Stomach smooth muscle (tissue), 2 donors: ENCODE data around the gene MFAP2.

Experiments used
- H3K27ac ChIP-seq: one replicate; pipeline ENCODE4 v1.7.0; 2013; ENCODE audit warnings: mild to moderate bottlenecking, low read length, inconsistent platforms
- H3K27me3 ChIP-seq, 2 donors: one replicate each; pipeline ENCODE4 v1.7.0; 2013; ENCODE audit warnings: low read length in 2 of 2; ENCODE audit not compliant: insufficient read depth in 2 of 2, control insufficient read depth in 1 of 2
- H3K36me3 ChIP-seq, 2 donors: one replicate each; pipeline ENCODE4 v1.7.0; 2013; ENCODE audit warnings: low read length in 2 of 2; ENCODE audit not compliant: control insufficient read depth in 2 of 2, insufficient read depth in 2 of 2
- H3K4me1 ChIP-seq: one replicate; pipeline ENCODE4 v1.7.0; 2013; ENCODE audit warnings: low read length; ENCODE audit not compliant: control insufficient read depth, insufficient read depth
- H3K4me3 ChIP-seq, 2 donors: one replicate each; pipeline ENCODE4 v1.7.0; 2013; ENCODE audit warnings: low read length in 2 of 2
- H3K9ac ChIP-seq, 2 donors: one replicate each; pipeline ENCODE4 v1.7.0; 2013; ENCODE audit warnings: low read length in 2 of 2, mild to moderate bottlenecking in 1 of 2
- H3K9me3 ChIP-seq, 2 donors: one replicate each; pipeline ENCODE4 v1.7.0; 2013; ENCODE audit warnings: low read length in 2 of 2; ENCODE audit not compliant: control insufficient read depth in 2 of 2
- donor health status: healthy.
- donor health status: Pancreatic carcinoma.

Gene MFAP2

GRCh38 chr1:16979475-16980327, 719 bp downstream of the MFAP2 start:
- no peaks in the 10 kb centered on the region for H3K36me3 ChIP-seq
- H3K27ac ChIP-seq: peak overlapping the region; percentile 18
- H3K4me3 ChIP-seq: peak overlapping the region; percentile 4 to 61
- H3K27me3 ChIP-seq: peaks cover 11 to 18% of the 10 kb centered on the region in 2 donors
- H3K9me3 ChIP-seq: no peaks in the 10 kb centered on the region
- no peak overlapping the region for H3K9ac ChIP-seq
- peaks cover 11% of the 10 kb centered on the region for H3K4me1 ChIP-seq

DNA sequence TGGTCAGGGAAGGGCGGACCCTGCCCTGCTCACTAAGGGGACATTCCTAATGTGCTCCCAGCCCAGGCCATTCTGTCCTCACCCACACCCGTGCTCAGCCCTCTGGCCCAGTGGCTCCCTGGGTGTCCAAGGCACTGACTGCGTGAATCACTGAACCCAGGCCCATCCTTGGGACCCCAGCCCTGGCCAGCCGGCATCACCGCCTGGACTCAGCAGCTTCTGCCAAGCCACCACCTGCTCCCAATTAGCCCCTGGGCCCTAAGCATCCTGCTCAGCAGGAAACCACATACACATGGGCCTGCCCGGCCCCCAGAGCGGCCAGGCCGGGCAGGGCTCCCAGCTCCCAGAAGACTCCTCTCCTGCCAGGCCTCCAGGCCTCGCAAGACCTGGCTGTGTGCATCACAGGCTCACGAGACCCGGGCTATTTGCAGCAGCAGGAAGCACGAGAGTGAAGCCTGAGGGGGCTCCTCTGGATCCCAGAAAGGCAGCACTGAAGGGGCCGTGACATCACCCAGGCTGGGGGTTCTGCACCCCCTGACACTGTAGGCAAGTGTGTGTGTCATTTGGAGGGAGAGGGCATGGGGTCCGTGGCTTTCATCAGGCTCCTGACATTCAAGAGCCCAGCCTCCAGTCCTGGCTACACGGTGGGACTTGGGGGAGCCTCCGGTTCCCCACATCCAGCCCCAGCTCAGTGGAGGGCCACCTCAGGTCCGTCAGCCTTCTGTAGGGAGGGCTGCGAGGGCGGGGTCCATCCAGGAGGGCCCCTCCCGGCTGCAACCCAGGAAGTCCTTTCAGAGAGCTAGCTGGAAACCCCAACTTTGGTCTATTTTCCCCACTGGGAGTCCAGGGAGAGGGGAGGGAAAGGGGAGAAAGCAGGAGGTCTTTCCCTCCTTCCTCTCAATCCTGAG, 1.6 kb downstream of the MFAP2 start:
- H3K4me1 ChIP-seq: peaks cover 11% of the 10 kb centered on the region
- H3K27ac ChIP-seq: peak overlapping the region; percentile 18
- peaks cover 11 to 18% of the 10 kb centered on the region in 2 donors for H3K27me3 ChIP-seq
- no peaks in the 10 kb centered on the region for H3K36me3 ChIP-seq
- H3K9me3 ChIP-seq: no peaks in the 10 kb centered on the region
- no peak overlapping the region for H3K9ac ChIP-seq
- H3K4me3 ChIP-seq: peak overlapping the region; percentile 4 to 61

DNA sequence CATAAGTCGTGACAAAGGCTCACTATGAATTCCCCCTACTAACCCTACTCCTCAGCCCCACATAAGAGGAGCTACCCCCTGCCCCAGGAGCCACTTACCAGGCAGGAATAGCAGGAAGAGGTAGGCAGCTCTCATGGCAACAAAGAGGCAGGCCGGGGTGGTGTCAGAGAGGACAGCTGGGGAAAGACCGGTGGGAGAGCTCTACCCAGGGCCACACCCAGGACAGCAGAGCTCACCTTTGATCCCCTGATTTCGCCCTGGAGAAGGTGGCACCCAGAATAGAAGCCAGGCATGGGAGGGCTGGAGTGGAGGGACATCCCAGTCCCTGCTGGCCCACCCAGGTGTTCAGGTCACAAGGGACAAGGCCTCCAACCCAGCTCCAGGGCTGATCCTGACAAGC, 2.3 kb downstream of the MFAP2 start:
- H3K36me3 ChIP-seq: no peaks in the 10 kb centered on the region
- no peak overlapping the region for H3K27ac ChIP-seq
- no peaks in the 10 kb centered on the region for H3K9me3 ChIP-seq
- peaks cover 11% of the 10 kb centered on the region for H3K4me1 ChIP-seq
- no peak overlapping the region for H3K4me3 ChIP-seq
- no peak overlapping the region for H3K9ac ChIP-seq
- H3K27me3 ChIP-seq: peaks cover 11 to 18% of the 10 kb centered on the region in 2 donors

- no peak overlapping the region for H3K27ac ChIP-seq
- peaks cover 11% of the 10 kb centered on the region for H3K4me1 ChIP-seq
Measured at GRCh38 chr1:16977377-16977776, 3.0 kb downstream of the MFAP2 start.

GRCh38 chr1:16976966-16977365, 3.5 kb downstream of the MFAP2 start:
- Histone ChIP-seq H3K27me3 (peaks cover 11 to 18% of the 10 kb centered on the region in 2 donors), H3K27ac (no peak overlapping the region), H3K9me3 (no peaks in the 10 kb centered on the region), H3K9ac (no peak overlapping the region), H3K4me3 (no peak overlapping the region), H3K4me1 (peaks cover 11% of the 10 kb centered on the region), H3K36me3 (no peaks in the 10 kb centered on the region)

More at GRCh38 chr1:16977377-16977776, 3.0 kb downstream of the MFAP2 start:
- Histone ChIP-seq H3K4me3 (no peak overlapping the region), H3K27me3 (peaks cover 11 to 18% of the 10 kb centered on the region in 2 donors), H3K9ac (no peak overlapping the region), H3K9me3 (no peaks in the 10 kb centered on the region), H3K36me3 (no peaks in the 10 kb centered on the region)

GRCh38 chr1:16975838-16976237, 4.6 kb downstream of the MFAP2 start:
- H3K36me3 ChIP-seq: peaks cover 0 to 2% of the 10 kb centered on the region in 2 donors
- H3K9ac ChIP-seq: no peak overlapping the region
- H3K27me3 ChIP-seq: peaks cover 5 to 14% of the 10 kb centered on the region in 2 donors
- H3K4me3 ChIP-seq: no peak overlapping the region
- H3K27ac ChIP-seq: no peak overlapping the region
- no peaks in the 10 kb centered on the region for H3K9me3 ChIP-seq
- peaks cover 14% of the 10 kb centered on the region for H3K4me1 ChIP-seq

DNA sequence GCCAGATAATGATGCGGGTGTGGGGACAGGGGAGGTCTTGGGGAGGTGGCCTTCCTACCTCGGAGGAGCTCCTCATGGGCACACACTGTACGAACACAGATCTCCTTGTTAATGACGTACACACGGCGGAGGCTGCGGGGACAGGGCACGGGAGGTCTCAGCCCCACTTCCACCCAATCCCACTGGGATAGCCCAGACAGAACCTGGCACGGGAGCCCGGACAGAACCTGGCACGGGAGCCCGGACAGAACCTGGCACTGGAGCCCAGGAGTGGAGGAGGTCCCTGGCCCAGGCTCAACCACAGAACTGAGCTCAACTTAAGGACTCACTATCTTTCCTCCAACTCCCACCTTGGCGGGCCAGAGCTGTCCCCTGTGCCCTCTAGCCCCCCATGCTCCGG, 5.2 kb downstream of the MFAP2 start:
- H3K4me1 ChIP-seq: peaks cover 15% of the 10 kb centered on the region

DNA sequence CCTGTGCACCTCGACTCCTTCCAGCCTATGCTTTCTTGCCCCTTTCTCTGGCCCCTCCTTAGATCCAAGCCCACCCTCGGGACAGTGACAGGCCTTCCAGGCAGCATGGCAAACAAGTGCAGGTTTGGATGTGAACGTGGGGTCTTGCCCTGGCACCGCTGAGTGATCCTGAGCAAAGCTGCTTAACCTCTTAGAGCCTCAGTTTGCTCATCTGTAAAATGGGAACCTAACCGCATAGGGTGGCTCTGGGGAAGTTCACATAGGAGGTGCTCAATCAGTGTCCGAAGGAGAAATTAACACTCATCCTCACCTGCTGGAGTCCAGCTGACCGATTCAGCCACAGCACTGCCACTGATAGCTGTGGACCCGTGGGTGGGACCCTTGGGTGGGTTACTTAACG, 7.2 kb downstream of the MFAP2 start:
- Histone ChIP-seq H3K4me1 (peaks cover 9% of the 10 kb centered on the region), H3K27me3 (no peaks in the 10 kb centered on the region), H3K9ac (no peak overlapping the region), H3K9me3 (no peaks in the 10 kb centered on the region), H3K4me3 (no peak overlapping the region), H3K36me3 (peaks cover 0 to 8% of the 10 kb centered on the region in 2 donors), H3K27ac (no peak overlapping the region)

More for the DNA sequence above, 5.2 kb downstream of the MFAP2 start:
- Histone ChIP-seq H3K27me3 (peaks cover 2 to 8% of the 10 kb centered on the region in 2 donors), H3K27ac (no peak overlapping the region), H3K4me3 (no peak overlapping the region), H3K36me3 (peaks cover 0 to 5% of the 10 kb centered on the region in 2 donors), H3K9me3 (no peaks in the 10 kb centered on the region), H3K9ac (no peak overlapping the region)

DNA sequence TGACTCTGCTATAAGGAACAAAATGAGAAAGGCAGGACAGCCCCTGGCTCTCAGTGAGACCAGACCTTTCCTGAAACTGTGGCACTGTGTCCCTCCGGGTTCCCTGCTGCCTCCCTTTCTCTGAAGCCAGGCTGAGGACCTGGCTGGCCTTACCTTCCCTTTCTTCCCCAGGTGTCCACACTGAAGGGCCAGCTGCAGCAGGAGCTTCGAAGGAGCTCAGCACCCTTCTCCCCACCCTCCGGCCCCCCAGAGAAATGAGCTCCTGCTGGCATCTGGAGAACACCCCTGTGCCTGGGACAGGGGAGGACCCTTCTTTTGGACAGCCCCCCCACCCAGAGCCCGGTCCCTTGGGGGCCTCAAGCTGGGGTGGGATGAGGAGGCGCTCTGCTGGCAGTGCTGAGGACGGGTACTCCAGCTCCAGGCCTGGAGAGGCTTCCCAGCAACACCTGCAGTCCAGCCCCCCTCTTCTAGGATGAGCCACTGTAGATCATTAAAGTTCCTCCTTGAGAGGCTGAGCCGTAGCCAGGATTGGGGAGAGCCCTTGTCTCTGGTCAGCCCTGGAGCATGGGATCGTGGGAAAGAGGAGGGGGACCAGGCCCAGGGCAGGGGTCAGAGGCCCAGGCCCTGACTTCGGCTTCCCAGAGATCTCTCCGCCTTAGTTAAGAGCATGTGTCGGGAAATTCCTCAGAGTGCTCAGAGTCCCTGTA, 8.1 kb downstream of the MFAP2 start:
- H3K36me3 ChIP-seq: peaks cover 0 to 10% of the 10 kb centered on the region in 2 donors
- no peak overlapping the region for H3K27ac ChIP-seq
- no peak overlapping the region for H3K4me3 ChIP-seq
- no peaks in the 10 kb centered on the region for H3K27me3 ChIP-seq
- no peak overlapping the region for H3K9ac ChIP-seq
- H3K4me1 ChIP-seq: peaks cover 13% of the 10 kb centered on the region
- no peaks in the 10 kb centered on the region for H3K9me3 ChIP-seq
